ENCODE data around the gene POP4.

- no peak for TF ChIP-seq EP300 (IDR thresholded peaks at IDR 0.05)
- TF ChIP-seq, protein P1, sequence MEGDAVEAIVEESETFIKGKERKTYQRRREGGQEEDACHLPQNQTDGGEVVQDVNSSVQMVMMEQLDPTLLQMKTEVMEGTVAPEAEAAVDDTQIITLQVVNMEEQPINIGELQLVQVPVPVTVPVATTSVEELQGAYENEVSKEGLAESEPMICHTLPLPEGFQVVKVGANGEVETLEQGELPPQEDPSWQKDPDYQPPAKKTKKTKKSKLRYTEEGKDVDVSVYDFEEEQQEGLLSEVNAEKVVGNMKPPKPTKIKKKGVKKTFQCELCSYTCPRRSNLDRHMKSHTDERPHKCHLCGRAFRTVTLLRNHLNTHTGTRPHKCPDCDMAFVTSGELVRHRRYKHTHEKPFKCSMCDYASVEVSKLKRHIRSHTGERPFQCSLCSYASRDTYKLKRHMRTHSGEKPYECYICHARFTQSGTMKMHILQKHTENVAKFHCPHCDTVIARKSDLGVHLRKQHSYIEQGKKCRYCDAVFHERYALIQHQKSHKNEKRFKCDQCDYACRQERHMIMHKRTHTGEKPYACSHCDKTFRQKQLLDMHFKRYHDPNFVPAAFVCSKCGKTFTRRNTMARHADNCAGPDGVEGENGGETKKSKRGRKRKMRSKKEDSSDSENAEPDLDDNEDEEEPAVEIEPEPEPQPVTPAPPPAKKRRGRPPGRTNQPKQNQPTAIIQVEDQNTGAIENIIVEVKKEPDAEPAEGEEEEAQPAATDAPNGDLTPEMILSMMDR (IDR thresholded peaks at IDR 0.05): no peak
- TF ChIP-seq POLR2A (IDR thresholded peaks at IDR 0.05): no peak
- no peak for TF ChIP-seq POLR2AphosphoS5 (IDR thresholded peaks at IDR 0.05)
These were observed 58.0 kb downstream of the POP4 start for GRCh38 chr19:29663861-29664752.

All from suprapubic skin (tissue), 4 donors.